GM18519 (cell line): ENCODE results near the gene SETD4.

ENCODE experiments used
- ATAC-seq: cut with Tn5 transposase; IDR thresholded peaks from one replicate; pipeline ENCODE4 v1.9.1; 2021; ENCODE audit warnings: mild to moderate bottlenecking, moderate library complexity; ENCODE audit not compliant: unreplicated experiment, low FRiP score

Gene SETD4

DNA sequence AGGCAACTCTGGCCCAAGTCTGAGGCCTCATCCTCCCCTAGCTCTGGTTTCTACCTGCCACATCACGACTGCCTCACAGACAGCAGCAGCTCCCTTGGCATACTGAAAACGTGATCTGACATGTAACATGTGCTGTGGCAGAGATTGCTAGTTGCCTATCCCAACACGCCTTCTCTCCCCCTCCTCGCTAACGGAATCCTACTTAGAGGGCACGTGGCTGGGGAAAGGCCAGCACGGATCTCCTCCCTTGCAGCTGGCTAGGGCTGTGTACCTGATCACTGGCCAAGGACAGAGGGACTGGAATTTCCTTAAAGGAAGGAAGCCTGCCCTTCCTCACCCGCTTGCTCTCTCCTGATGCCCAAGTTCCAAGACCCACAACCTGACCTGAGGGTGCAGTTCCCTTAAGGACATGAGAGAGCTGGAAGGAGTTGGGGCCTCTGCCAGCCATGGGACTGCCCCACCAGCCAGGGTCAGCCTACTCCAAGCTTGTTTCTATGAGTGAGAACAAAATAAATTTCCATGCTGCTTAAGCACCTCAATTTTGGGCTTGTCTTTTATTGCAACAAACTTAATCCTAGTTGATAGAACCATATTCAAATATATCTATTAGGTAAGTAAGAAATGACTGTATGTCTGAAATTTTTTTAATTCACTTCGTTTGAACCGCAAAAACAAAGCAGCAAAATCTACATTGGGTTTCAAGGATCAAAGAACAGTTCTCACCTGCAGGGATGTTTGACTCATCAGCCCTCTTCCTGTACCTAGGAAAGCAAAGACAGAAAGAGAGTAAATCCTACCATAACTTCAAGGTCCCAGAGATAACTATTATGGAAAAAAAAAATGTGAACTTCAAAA is 7.2 kb downstream of the SETD4 start:
- ATAC-seq: no peak

DNA sequence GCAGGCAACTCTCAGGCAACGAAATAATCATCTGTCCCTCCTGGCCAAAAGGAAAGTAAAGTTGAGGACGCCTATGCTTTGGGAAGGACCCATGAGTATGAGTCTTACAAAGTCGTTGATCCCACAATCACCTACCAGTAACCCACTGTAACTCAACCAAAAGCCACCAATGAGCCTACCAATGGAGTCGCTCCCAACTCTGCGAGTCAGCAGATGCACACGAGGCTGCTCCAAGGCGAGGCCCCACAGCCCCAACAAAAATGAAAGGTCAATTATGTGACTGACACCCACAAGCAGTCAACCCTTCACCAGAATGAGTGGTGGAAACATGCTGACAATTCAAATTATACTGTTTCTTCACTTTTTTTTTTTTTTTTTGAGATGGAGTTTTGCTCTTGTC is 12.0 kb downstream of the SETD4 start:
- no peak for ATAC-seq

DNA sequence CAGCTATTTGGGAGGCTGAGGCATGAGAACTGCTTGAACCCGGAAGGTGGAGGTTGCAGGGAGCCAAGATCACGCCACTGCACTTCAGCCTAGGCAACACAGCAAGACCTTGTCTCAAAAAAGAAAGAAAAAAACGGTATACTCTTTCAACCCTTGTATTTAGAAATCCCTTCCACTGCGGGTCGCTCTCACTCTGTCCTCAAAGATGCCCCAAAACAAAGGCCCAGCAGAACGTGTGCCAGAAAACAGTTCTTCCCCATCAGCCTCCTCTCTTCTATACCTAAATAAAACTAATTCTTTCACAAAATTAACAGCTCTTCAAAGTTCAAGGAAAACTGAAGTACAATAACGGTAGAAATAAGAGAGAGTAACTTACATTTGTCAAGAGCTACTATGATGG is 13.2 kb downstream of the SETD4 start:
- no peak for ATAC-seq

DNA sequence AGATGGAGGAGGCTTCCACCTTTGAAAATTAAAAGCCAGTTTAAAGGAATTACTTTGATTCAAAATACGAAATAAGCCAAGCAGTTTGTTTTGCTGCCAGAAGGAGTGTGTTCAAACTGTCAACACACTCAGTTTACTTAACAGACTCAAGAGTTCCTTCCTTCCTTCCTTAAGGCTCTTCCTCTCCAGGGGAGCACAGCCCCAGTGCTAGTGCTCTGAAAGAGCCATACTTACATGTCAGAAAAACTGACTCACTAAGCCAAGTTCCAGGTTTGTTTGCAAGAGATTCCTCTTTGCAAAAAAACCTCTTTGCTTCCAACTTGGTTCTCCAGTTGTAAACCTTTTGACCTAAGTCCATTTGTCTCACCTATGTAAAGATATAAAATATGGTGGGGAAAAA is 14.3 kb downstream of the SETD4 start:
- no peak for ATAC-seq

DNA sequence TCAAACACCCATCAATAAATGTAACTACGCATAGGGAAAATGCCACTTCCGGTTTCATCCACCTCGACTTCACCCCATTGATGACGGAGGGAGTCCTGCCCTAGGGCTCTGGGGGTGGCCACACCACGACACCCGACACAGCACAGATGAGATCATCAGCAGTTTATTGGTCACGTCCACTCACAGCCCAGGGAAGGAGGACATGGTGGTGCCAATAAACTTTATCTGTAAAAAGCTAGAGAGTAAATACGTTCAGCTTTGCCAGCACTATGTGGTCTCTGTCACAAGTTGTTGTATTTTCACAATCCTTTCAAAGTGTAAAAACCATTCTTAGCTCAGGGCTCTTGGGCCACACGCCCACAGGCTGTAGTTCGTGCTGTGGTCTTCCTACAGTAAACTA is 16.3 kb downstream of the SETD4 start:
- ATAC-seq: no peak

DNA sequence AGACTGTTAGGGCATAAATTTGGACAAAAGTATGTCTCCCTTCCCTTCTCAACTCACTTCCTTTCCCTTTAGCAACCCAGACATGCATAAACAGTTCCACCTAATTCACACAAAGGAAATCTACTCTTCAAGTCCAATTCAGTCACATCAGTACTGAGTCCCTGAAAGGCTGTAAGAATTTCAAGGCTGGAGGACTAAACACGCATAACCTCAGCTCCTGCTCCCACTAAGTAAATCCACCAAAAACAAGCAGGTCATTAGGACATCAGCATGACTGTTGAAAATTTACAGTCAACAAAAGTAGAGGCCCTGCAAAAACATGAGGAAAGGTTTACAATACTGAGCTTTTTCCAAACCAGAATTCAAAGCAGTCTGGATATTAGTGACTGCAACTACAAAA is 18.4 kb downstream of the SETD4 start:
- ATAC-seq: no peak

DNA sequence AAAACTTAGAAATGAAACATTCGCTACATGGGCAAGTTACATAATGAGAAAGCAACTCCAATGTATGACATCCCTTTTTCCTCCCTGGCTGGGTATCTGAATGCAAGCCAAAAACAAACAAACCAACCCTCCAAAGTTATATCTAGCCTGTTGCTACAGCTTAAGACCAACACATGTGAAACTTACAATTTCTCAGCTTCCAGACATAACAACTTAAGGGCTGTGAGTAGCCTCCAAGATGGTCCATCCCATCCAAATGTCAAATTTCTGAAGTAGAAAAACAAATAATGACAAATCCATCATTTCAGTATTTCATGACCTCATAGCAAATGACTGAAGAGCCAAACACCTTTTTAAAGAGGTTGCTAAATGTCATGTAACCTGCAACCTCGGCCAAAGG is 19.9 kb downstream of the SETD4 start:
- no peak for ATAC-seq

DNA sequence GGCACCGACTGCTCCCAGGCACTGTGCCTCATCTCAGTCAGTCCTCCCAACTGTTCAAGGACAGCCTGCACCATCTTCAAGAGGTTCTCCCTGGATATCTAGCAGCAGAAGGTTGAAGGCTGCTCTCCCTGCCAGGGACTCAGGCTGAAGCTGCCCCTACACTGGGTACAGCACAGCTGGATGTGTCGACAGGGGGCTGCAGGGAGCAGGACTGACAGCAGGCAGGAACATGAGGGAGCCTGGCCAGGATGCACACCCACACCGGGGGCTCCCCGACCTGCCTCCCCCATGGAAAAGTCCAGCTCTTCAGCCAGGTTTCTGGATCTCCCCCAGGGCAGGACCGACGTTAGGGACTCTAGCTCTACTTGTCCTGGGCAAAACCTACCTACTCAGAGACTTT is 20.5 kb downstream of the SETD4 start:
- ATAC-seq: no peak

DNA sequence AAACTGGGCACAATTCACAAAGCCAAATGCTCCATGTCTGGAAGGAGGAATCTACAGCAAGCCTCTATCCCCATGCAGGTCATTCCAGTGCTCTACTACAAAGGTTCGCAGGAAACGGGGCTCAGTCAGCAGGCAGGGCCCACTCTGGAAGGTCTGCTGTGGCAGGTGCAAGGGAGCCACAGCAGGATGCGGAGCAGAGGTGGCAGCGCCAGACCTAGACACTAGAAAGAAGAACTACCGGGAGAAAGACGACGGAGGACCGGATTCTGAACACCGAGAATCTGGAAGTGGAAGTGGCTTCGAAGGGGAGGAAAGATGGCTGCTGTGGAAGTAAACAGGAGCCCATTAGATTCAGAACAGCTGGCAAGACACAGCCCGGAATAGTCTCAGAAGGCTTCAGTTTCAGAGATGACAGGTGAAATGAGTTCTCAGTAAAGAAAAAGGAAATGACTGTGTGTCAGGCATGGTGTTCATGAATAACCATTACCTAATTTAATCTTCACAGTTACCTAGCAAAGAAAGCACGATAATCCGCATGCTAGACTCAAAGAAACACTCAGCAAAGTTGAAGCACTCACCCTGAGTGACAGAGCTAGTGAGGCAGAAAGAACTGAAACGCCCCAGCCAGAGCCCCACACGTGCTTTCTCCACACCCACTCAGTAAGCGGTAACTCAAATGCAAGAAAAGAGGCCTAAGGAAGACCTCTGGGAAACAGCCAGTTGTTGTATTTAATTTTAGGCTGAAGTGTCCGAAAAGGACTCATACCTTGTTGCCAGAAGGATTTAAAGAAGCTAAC is 21.4 kb downstream of the SETD4 start:
- ATAC-seq: no peak

DNA sequence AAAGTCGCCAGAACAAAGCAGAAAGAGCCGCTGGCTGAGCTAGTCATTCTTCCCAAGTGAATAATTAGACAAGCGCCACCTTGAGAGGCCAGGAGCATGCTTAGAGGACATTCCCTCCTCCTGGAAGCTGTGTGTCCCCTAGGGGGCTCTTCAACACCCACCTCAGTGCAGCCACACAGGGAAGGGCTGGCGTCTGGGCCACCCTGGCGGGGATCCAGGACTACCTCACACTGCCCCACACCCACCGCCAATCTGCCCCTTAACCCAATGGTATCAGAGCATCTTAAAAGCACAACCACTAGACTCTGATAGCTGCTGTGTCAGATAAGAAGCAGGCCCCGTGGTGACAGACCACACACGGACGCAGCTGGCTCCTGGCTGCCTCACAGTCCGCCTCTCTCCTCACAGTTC is 24.9 kb downstream of the SETD4 start:
- ATAC-seq: no peak

DNA sequence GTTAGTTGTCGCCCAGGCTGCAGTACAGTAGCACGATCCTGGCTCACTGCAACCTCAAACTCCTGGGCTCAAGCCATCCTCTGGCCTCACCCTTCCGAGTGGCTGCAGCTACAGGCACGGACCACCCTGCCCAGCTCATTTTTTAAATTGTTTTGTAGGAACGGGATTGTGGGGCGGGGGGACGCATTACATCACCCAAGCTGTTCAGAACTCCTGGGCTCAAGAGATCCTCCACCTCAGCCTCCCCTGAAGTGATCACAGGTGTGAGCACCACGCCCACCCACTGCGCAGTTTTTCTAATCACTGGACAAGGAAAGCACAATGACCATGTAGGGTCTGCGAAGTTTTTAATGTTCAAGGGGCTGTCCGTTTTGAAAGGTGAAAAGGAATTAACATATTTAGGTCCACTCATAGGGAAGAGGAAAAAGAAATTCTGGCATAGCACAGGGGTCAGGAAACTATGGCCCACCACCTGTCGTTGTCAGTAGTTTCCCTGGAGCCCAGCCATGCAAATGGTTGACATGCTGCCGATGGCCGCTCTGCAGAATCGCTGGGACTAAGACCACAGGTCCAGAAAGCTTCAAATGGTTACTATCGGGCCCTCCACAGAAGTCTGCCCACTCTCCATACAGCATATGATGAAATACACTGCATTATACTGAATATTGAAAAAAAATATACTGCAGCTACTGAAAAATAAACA is 26.0 kb downstream of the SETD4 start:
- no peak for ATAC-seq

DNA sequence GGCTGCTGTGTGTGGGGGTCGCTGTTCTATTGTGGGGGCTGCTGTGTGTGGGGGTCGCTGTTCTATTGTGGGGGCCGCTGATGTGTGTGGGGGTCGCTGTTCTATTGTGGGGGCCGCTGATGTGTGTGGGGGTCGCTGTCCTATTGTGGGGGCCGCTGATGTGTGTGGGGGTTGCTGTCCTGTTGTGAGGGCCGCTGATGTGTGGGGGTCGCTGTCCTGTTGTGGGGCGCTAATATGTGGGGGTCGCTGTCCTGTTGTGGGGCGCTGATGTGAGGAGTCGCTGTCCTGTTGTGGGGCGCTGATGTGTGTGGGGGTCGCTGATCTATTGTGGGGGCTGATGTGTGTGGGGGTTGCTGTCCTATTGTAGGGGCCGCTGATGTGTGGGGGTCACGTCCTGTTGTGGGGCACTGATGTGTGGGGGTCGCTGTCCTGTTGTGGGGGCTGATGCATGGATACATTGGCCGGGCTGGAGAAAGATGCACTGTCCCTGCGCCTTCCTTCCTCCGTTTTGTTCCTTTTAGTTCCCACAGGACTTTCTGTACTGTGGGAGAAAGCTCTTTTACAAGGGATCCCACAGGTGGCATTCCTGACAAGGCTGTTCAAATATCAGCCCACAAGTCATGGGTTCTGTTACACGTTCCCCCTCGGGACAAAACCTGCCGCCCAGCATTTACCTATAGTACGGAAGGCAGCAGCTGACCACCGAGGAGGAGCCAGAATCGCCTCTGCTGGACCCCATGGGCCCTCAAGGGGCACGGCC is 27.5 kb downstream of the SETD4 start:
- ATAC-seq: no peak

DNA sequence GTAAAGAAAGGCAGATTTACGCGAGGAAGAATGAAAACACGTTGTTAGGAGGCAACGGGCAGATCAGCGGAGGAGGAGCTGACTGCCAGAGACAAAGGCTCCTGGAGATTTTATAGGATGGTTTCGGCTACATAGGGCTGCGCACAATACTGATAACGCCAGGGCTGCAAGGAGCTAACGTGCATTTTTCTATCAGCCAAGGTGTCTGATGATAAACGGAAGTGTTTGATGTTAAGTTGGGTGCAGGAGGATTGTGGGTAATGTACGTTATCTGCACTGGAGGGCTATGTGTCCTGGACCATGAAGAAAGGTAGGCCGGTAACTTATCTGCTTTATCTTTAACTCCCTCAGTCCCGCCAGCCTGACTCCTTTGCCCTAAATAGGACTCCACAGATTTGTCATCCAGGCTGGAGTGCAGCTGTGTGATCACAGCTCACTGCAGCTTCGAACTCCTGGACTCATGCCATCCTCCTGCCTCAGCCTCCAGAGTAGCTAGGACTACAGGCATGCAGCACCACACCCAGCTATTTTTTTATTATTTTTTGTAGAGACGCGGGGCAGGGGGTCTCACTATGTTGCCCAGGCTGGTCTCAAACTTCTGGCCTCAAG is 29.6 kb downstream of the SETD4 start:
- ATAC-seq: no peak

DNA sequence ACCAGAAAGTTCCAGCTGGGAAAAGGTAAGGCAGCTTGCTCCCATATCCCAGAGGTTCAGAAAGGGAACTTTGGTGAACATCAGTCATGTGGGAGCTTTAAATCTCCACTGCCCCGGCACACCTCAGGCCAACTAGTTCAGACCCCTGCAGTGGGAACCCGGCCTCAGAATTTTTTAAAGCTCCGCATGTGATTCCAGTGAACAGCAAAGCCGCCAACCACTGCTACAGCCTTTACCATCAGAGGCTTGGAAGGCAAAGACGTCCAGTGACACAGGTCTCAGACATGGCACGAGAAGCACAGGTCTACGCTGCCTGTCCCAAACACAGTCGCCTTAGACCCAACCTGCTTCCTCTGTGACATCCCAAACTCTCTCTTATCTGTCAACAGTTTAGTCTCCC is 31.0 kb downstream of the SETD4 start:
- no peak for ATAC-seq

DNA sequence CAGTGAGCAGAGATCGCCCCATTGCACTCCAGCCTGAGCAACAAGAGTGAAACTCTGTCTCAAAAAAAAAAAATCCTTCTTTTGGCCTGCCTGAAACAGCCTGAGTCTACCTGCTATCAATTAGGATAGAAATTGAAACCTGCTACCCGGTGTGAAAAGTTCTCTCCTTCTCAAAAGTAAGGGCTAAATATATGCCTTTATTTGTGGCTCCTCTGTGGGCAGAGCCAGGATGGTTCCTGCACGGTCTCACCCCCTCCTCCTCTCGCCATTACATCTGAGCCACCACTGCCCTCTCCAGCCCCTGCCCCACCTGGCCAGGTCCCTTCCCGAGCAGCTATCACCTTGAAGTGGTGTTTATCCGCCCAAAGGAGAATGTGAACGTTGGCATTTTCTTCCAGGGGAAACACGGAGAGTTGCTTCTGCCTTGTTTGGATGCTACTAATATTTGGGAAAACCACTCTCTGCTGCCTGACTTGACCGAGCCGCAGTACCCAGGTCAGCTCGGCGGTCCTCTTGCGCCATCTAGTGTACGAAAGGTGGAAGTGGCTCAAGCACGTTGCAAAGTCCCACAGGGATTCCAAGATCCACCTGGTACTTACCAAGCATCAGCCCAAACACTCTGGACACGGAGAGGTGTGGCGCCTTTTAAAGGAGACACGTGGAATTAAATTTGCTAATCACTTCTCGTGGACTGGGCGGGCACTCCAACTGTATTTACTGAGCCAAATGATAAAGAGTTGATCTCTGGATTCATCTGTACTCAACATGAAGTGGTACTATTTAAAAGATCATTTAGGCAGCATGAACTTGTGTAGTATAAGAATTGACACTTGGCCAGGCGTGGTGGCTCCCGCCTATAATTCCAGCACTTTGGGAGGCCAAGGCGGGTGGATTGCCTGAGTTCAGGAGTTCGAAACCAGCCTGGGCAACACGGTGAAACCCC is 31.9 kb downstream of the SETD4 start:
- ATAC-seq: no peak

DNA sequence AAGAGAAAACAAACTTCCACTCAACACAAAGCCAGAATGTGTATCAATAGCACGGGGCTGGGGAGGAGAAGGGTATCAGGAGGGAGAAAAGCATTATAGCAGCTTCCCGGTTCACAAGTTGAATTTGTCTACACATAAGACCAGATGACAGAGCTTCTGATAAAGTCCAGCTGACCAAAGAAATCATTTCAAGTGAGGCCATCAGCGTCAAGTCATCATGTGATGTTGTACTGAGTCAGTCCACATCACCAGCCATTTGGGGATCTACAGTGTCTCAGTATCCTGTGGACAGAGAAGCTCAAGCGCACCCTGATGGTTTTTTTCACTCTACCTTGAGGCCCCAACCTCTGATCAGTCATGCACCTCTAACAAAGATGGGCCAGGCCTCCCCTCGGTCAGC is 33.0 kb downstream of the SETD4 start:
- no peak for ATAC-seq

DNA sequence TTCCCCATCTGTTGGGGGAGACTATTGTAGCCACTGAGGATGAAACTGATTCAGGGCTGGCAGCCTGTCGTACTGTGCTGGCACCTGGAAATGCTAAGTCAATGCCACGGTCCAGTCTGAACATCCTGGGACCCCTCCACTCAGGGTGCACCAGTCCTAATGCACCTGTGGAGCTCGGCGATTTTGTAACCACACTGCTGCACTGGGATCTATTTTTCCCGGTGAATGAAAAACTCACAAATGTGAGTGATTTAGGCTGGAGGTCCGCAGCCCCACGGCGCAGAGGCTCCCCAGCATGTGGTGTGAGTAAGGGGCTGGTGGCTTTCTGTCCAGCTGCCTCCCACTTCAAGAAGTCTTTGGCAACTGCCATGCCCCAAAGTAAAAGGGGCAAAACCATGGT is 35.5 kb downstream of the SETD4 start:
- no peak for ATAC-seq

DNA sequence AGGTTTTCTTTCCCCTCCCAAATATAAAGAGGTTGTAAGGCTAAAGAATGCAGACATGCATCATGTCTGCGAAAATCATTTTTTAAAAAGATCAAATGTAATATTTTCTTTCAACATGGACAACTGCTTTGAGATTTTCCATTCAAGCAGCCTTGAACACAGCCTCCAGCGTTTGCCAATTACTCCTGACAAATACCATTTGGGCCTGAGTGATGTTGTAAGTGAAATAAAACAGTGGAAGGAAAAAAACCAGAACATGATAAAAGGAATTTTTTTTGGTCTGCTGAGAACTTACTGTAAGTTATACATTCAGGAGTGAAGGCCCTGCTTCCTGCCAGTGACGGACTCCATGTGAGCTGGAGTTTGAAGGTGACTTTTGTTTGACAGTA is 37.2 kb downstream of the SETD4 start:
- ATAC-seq: no peak

DNA sequence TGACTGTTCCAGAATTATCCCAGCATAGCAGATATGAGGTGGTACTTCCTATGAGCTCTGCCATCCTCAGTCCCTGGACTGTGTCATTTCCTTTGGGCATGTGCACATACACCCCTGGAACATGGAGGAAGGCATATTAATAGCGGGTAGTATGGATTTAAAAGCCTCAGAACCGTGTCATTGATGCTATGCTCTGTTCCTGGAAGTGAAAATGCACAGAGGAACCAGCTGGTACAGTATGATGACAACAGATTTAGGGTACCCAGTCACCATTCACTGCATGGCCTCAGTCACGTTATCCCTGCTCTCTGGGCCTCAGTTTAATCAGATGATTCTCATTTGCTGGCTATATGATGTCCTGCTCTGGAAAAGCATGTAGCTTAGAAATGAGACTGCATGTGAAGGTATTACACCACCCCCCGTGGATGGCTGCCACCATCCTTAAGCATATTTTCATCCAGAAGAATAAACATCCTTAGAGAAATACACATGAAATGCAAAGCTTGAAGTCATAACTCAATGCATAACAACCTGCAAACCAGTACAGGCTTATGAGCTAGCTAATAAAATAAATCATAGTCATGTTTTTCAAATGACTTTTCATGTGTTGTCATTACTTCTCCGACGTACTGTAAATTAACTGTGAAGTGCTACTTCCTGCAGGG is 37.8 kb downstream of the SETD4 start:
- ATAC-seq: no peak
